HL-60 (cell line): ENCODE data around the gene ICAM5.

Source experiments
- CTCF ChIP-seq: IDR thresholded peaks from one replicate; pipeline ENCODE4 v1.5.1; 2011; ENCODE audit warnings: low read length, control low read depth, inconsistent platforms; ENCODE audit not compliant: insufficient read depth
- GABPA ChIP-seq: IDR thresholded peaks from 2 replicates; pipeline ENCODE4 v1.6.1; 2012; ENCODE audit warnings: low read depth
- POLR2AphosphoS5 ChIP-seq: IDR thresholded peaks from 2 replicates; pipeline ENCODE4 v1.6.1; 2012; ENCODE audit warnings: low read depth
- REST ChIP-seq: IDR thresholded peaks from 2 replicates; pipeline ENCODE4 v1.6.1; 2012; ENCODE audit warnings: low read depth; ENCODE audit not compliant: insufficient replicate concordance
- SPI1 ChIP-seq: IDR thresholded peaks from 2 replicates; pipeline ENCODE4 v1.6.1; 2012; ENCODE audit warnings: low read depth, mild to moderate bottlenecking, borderline replicate concordance

- TF ChIP-seq CTCF = no peak
- no peak for TF ChIP-seq POLR2AphosphoS5
- no peak for TF ChIP-seq GABPA
- no peak for TF ChIP-seq SPI1
- TF ChIP-seq REST = no peak
Measured at GRCh38 chr19:10328558-10329429, 39.0 kb downstream of the ICAM5 start.
